Kidney (tissue), 22 donors: ENCODE measurements around the gene WNT2. TPM values are rescaled to one million over a fixed set of nuclear protein-coding genes. Genes with fewer than 3 reads are reported as not detected.

Experiments
- DNase-seq, 5 donors: peaks; one replicate each; pipeline ENCODE4 v3.0.0-alpha.2; 2013 to 2020
- FAIRE-seq: peaks from 2 replicates; lab custom pipeline; 2012; peaks lifted over from hg19 to GRCh38; lab: Jason Lieb, UNC
- H3K27ac ChIP-seq, 2 donors: one replicate each; pipeline ENCODE4 v1.7.0; 2013; ENCODE audit warnings: low read depth in 2 of 2, low read length in 2 of 2, inconsistent platforms in 1 of 2
- H3K27me3 ChIP-seq: one replicate; pipeline ENCODE4 v1.7.1; 2013; ENCODE audit warnings: low read length, inconsistent platforms; ENCODE audit not compliant: control insufficient read depth, insufficient read depth
- H3K36me3 ChIP-seq, 3 donors: one replicate each; pipeline versions ENCODE4 v1.7.0 to v1.7.1; 2013; ENCODE audit warnings: low read length in 3 of 3, control low read depth in 1 of 3, inconsistent platforms in 1 of 3; ENCODE audit not compliant: insufficient read depth in 3 of 3, control insufficient read depth in 2 of 3
- H3K4me1 ChIP-seq, 3 donors: one replicate each; pipeline versions ENCODE4 v1.7.0 to v1.7.1; 2013; ENCODE audit warnings: low read length in 3 of 3, inconsistent platforms in 1 of 3, low read depth in 1 of 3; ENCODE audit not compliant: control insufficient read depth in 2 of 3, insufficient read depth in 2 of 3
- H3K4me3 ChIP-seq, 3 donors: one replicate each; pipeline versions ENCODE4 v1.7.0 to v1.8.1; 2013; ENCODE audit warnings: low read length in 3 of 3, control low read depth in 1 of 3, inconsistent platforms in 1 of 3
- H3K9ac ChIP-seq, 3 donors: one replicate each; pipeline versions ENCODE4 v1.7.0 to v1.7.1; 2013; ENCODE audit warnings: low read length in 3 of 3, control low read depth in 1 of 3, inconsistent platforms in 1 of 3
- H3K9me3 ChIP-seq, 3 donors: one replicate each; pipeline versions ENCODE4 v1.7.0 to v1.7.1; 2013; ENCODE audit warnings: low read length in 3 of 3, control low read depth in 1 of 3, inconsistent platforms in 1 of 3; ENCODE audit not compliant: control insufficient read depth in 2 of 3, insufficient read depth in 1 of 3
- CTCF ChIP-seq: IDR thresholded peaks from 3 replicates; pipeline ENCODE4 v1.5.1; 2012; ENCODE audit warnings: mild to moderate bottlenecking, moderate library complexity, borderline replicate concordance; ENCODE audit not compliant: insufficient read depth; ENCODE audit errors: extremely low read depth
- intact Hi-C: fragments of 100-400 bp; cut with DNase I; formaldehyde crosslinking; loops from one replicate; pipeline ENCODE4 v1.11.1; 2022
- long read RNA-seq, 10 donors: library from polyadenylated mRNA in 1 of 10; unstranded in 1 of 10; transcript quantifications; one replicate each; pipeline ENCODE4 v2.0.0 and lab custom pipeline, GENCODE V29; 2021 to 2026
- polyA plus RNA-seq: library from polyadenylated mRNA; stranded (reverse); fragments of 350-450 nt; fragmentation: Illumina TruSeq; extraction: RNeasy Lipid Tissue Mini Kit (QIAGEN cat#74804); gene quantifications from one replicate; pipeline ENCODE4 v1.2.3, GENCODE V29; 2014; ENCODE audit warnings: low read depth, low replicate concordance; ENCODE audit not compliant: insufficient read depth
- total RNA-seq: library from RNA; stranded (reverse); fragmentation: NEBNext Ultra II Directional; extraction: Animal tissue kit (Norgen Biotek cat#: 25700); gene quantifications from one replicate; pipeline ENCODE4 v1.2.1, GENCODE V29; 2021
- donor health status: control.
- donor health status: control.
- donor health status: control.
- donor health status: control.
- donor health status: control.
- donor health status: DM: yes; HTN: yes; CAD: no.
- donor health status: Normal renal cell carcinoma (clear cell type).

The WNT2 gene
- 0.57 TPM for total RNA-seq
- polyA plus RNA-seq: 0.49 TPM
- long read RNA-seq, donor 1: 0 reads
- long read RNA-seq, donor 2: 0 reads
- long read RNA-seq, donor 3: 0 reads
- long read RNA-seq, donor 4: 0 reads
- long read RNA-seq, donor 5: 0 reads
- long read RNA-seq, donor 6: 0 reads
- long read RNA-seq, donor 7, partial matches to known transcripts: 0 of 2 reads
- long read RNA-seq, donor 7, other reads (novel, unspliced or antisense): 0 of 2 reads
- long read RNA-seq, donor 8: 0 reads
- long read RNA-seq, donor 9: 0 reads
- long read RNA-seq, donor 10: 0 reads

- Histone ChIP-seq H3K27me3 (peaks cover 20% of the 10 kb centered on the region), H3K27ac (no peak within 1 kb of the TSS), H3K9ac (no peak within 1 kb of the TSS), H3K9me3 (no peaks in the 10 kb centered on the region), H3K36me3 (no peaks in the 10 kb centered on the region), H3K4me1 (peaks cover 0 to 9% (median 0%) of the 10 kb centered on the region in 3 donors), H3K4me3 (peak within 1 kb of the TSS in 2 of 3 donors; percentile 33)
- TF ChIP-seq CTCF: no peak
- DNase-seq (peak in 3 of 5 donors; percentile 14 to 56 (median 25)), FAIRE-seq (no peak)
- intact Hi-C loops: no loop called here
Observed at GRCh38 chr7:117322741-117323304, at the start of gene WNT2. Gene WNT2 (minus strand): TSS chr7:117323058. CDS start chr7:117322989, 69 bp downstream.

GRCh38 chr7:117372073-117372472, 49.2 kb upstream of the WNT2 start:
- FAIRE-seq (no peak), DNase-seq (no peak)
- no peaks in the 10 kb centered on the region for H3K4me1 ChIP-seq
- intact Hi-C loops: no loop called here
- no peak for TF ChIP-seq CTCF
- no peaks in the 10 kb centered on the region for H3K9me3 ChIP-seq
- no peak overlapping the region for H3K27ac ChIP-seq
- H3K27me3 ChIP-seq: no peaks in the 10 kb centered on the region
- H3K36me3 ChIP-seq: no peaks in the 10 kb centered on the region
- no peak overlapping the region for H3K4me3 ChIP-seq
- no peak overlapping the region for H3K9ac ChIP-seq

GRCh38 chr7:117364339-117365080, 41.7 kb upstream of the WNT2 start:
- no peaks in the 10 kb centered on the region for H3K9me3 ChIP-seq
- no peaks in the 10 kb centered on the region for H3K27me3 ChIP-seq
- no peaks in the 10 kb centered on the region for H3K36me3 ChIP-seq
- no peak for TF ChIP-seq CTCF
- intact Hi-C loops: no loop called here
- FAIRE-seq (no peak), DNase-seq (no peak)
- H3K9ac ChIP-seq: no peak overlapping the region
- H3K27ac ChIP-seq: no peak overlapping the region
- H3K4me3 ChIP-seq: no peak overlapping the region
- no peaks in the 10 kb centered on the region for H3K4me1 ChIP-seq
